Smooth muscle cell of bladder (primary cell): ENCODE data around the gene KCNJ3. TPM values are rescaled to one million over a fixed set of nuclear protein-coding genes. Genes with fewer than 3 reads are reported as not detected.

Experiments
- total RNA-seq: library from RNA; depleted of rRNA; stranded (reverse); fragments of >200 nt; gene quantifications from 2 replicates; pipeline ENCODE4 v1.2.3, GENCODE V29; 2014

The KCNJ3 gene, protein sequence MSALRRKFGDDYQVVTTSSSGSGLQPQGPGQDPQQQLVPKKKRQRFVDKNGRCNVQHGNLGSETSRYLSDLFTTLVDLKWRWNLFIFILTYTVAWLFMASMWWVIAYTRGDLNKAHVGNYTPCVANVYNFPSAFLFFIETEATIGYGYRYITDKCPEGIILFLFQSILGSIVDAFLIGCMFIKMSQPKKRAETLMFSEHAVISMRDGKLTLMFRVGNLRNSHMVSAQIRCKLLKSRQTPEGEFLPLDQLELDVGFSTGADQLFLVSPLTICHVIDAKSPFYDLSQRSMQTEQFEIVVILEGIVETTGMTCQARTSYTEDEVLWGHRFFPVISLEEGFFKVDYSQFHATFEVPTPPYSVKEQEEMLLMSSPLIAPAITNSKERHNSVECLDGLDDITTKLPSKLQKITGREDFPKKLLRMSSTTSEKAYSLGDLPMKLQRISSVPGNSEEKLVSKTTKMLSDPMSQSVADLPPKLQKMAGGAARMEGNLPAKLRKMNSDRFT
- not detected in 2 replicates for total RNA-seq

DNA sequence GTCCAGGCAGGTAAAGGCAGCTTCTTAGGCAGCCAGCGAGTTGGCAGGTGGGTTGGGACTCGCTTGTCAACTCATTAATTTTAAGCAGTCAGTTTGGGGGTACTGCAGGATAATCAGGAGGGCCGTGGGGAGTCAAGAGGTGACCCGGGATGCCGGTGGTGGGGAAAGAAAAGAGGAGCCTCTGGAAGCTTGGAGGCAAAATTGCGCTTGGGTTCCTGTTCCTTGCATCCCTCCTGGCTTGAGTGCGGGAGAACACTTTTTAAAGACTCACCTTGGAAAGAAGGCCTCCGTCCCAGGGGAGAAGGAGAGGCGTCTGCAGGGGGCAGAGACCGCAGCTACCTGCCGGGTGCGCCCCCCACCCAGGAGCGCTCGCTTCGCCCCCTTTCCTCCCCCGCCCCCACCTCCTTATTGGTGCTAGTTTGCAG is at the start of gene KCNJ3:
Gene KCNJ3, plus strand, starts transcription at position 400 of the 425 bp plus-strand sequence. CDS start 81 bp downstream, outside the sequence.

